ENCODE results near the gene SAFB.
"Not testable (repeated sequence)": the region's sequence is repeated elsewhere in the genome, so short reads cannot be mapped to it uniquely, and the experiment has no call there.

Gene SAFB

DNA sequence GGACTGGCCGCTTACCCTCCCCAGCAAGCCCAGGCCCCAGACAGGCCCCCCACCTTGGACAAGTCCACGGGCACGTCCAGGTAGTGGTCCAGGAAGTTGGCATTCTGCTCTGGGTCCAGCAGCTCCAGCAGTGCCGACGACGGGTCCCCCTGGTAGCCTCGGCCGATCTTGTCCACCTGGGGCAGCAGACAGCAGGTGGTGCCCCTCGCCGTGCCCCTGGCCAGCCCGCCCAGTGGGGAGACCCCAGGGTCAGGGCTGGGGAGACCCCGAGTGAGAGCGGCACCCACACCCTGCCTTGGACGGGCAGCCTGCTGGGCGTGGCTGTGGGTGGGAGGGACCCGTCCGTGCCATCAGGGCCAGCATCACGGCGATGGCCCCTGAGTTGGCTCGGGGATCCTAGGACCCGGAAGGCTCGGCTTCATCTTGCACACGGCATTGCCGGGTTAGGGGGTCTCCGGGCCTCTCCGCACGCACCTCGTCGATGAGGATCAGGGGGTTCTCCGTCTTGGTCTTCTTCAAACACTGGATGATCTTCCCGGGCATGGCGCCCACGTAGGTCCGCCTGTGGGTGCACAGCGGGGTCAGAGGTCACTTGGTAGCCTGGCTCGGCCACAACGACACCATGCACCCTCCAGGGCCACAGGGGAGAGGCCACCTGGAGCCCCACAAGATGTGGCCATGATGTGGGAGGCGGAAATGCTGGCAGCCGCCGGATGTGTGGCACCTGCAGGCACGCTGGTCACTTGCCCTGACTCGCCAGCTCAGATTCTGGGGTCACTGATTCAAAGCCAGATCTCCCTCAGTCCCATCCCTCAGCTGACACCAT is 73.5 kb downstream of the SAFB start:
- DNase-seq (ENCODE audit: low read depth in 2 of 3, low spot score in 1 of 3), result no peak

DNA sequence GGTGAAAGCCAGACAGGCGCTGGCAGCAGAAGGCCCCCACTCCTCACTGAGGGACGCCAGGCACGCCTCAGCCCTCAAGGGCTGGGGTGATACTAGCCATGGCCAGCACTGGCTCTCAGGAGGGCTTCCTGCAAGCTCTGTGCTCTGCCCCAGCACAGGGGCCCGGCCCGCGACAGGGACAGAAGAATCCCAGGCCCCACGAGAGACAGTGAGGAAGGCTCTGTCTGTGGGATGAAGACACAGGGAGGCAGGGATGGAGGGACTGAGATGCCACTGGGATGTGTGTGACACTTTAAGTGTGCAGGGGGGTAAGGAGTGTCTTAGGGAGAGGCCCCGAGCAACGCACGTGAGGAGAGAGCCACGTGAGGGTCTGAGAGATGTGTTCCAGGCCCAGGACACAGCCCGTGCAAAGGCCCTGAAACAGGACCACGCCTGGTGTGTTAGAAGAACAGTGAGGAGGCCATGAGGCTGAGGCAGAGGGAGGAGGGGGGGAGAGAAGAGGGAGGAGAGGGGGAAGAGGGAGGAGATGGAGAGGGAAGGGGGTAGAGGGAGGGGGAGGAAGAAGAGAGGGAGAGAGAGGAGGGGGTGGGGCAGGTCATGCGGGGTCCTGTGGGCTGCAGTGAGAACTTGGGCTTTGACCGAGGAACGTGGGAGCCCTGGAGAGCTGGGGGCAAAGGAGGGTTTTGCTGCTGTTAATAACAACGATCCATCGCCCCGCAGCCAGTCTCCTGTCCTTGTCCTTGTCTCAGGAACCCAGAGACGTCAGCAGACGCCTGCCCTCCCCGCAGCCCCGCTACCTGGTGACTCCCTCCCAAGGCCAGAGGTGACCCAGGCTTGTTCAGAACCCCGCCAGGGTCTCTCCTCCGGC is 74.4 kb downstream of the SAFB start:
- DNase-seq (ENCODE audit: low read depth in 2 of 3, low spot score in 1 of 3), result no peak

DNA sequence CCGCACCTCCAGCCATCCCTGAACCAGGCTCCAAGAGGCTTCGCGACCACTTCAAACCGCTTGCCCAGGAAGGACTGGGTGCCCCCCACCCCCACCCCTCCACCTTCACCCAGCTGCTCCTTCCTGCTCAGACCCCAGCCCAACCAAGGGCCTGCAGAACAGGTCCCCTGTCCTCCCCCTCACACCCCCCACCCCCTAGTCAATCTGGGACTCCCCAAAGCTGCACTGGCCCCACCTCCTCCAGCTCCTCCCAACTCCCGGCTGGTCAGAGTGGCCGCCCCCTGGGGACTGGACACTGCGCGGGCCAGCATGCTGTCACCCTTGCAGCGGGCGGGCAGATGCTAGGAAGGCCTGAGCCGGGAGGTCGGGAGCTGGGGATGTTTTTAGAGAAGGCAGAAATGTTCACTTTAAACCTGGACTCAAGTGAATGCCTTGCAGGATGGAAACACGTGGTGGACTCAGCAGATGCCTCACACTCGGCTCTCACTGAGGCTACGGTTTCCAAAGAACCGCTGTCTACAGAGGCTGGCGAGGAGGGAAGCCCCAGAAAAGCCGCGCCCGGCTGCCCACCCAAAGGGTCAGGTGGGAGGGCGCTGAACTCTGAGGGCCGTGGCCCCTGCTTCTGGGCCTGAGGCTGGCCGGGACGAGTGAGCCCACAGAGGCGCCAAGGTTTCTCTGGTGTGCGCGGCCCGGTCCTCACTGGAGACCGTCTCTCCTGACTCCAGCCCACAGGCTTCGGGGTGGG is 75.2 kb downstream of the SAFB start:
- DNase-seq (ENCODE audit: low read depth in 2 of 3, low spot score in 1 of 3), result no peak

DNA sequence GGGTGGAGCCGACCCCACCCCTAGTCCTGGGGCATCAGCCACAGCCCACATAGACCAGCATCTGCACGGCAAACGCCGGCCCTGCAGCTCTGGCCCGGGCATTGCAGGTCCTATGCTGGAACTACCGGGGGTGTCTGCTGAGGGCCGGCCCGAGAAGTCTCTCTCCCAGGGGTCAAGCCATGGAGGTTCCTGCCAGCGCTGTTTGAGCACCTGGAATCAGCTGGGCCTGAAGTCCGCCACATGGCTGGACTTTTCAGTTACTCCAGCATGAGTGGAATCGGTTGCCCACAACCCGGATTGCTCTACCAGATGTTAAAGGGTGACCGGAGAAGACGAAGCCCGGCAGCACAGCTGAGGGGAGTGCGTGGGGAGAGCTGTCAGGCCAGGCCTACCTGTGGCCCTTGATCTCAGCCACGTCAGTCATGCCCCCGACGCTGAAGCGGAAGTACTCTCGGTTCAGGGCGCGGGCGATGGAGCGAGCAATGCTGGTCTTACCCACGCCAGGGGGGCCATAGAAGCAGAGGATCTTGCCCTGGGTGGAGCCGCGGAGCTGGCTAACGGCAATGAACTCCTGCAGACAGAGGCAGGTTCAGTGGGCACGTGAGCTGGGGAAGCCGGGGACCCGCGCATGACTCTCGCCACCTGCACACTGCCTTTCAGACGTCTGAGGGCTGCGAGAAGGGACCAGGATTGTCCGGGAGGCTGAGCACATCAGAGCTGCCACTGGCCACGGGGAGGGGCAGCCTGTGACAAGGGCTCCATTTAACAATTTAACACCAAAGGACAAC is 75.9 kb downstream of the SAFB start:
- DNase-seq (ENCODE audit: low read depth in 2 of 3, low spot score in 1 of 3), result no peak

DNA sequence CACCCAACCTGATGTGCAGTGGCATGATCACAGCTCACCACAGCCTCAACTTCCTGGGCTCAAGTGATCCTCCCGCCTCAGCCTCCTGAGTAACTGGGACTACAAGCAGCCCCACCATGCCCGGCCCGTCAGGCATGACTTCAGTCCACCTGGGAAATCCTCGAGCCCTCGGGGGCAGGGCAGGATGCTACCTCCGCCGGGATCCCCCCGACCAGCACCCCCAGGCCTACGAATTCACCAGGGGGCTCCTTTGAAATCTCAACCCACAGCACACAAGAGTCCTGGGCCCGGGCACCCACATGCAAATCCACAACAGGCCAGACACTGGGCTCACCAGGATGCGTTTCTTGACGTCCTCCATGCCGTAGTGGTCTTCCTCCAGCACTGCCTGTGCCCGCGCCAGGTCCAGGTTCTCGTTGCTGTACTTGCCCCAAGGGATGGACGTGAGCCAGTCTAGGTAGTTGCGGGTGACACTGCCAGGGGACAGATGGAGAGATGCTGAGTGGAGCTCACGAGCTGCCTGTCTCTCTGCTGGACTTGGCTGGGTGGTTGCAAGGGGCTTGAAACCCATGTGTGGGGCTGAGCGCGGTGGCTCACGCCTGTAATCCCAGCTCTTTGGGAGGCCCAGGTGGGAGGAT is 77.7 kb downstream of the SAFB start:
- no peak for DNase-seq (ENCODE audit: low read depth in 2 of 3, low spot score in 1 of 3)

DNA sequence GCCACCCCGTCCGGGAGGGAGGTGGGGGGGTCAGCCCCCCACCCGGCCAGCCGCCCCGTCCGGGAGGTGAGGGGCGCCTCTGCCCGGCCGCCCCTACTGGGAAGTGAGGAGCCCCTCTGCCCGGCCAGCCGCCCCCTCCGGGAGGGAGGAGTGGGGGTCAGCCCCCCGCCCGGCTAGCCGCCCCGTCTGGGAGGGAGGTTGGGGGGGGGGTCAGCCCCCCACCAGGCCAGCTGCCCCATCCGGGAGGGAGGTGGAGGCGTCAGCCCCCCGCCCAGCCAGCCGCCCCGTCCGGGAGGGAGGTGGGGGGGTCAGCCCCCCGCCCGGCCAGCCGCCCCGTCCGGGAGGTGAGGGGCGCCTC is 79.1 kb downstream of the SAFB start:
- not testable (repeated sequence) for DNase-seq (ENCODE audit: low read depth in 2 of 3, low spot score in 1 of 3)

DNA sequence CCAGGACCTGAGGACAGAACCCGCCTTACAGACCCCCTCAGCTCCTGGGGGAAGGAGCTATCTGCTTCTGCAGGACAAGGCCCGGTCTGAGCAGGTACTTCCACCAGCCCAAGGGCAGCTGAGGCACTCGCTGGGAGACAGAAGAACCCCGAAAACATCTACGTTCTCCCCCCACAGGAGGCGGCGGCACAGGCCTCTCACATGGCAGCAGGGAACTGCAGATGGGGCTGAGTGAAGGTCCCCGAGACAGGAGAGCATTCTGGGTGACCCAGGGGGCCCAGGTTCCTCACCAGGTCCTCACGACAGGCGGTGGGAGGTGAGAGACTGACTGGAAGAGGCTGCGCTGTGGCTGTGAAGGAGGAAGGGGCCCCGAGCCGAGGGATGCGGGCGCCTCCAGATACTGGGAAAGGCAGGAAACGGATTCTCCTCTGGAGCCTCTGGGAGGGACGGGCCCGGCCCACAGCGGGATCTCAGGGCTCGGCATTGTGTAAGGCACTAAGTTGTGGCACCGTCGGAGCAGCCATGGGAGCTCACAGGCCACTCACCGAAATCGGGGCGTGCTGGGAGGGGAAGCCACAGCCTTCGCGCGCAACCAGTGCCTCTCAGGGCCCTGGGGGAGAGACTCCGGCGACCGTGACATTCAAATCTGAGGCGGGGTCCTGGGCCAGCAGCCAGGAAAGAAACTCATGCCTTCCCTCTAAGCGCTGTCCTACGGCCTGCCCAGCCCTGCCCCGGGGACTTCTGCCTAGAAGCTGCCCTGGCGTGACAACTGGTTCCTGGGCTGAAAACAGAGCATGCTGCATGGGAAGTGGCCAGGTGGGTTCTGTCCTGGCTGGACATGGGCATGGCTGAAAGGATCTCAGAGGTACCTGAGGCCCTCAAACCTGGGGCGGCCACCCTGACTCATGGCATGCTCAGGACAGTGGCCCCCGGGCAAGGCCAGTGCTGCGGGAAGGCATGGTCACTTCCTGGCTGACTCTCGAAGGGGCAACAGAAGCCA is 81.2 kb downstream of the SAFB start:
- no peak for DNase-seq (ENCODE audit: low read depth in 2 of 3, low spot score in 1 of 3)

DNA sequence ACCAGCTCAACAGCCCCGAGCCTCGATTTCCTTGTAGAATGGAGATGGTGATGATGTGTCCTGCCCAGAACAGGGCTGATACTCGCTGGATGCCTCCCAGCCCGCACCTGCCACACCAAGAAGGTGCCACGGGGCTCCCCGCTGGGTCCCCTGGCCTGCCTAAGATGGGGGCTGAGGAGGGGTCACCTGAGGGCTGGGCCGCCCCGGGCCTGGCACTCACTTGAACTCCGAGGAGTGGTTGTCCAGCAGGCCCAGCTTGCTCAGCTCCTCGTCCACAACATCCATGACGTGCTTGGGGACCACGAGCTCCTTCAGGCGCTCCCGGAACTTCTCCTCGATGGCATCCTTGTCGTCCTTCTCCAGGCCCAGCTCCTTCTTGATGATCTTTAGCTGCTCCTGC is 82.7 kb downstream of the SAFB start:
- DNase-seq (ENCODE audit: low read depth in 2 of 3, low spot score in 1 of 3), result no peak

DNA sequence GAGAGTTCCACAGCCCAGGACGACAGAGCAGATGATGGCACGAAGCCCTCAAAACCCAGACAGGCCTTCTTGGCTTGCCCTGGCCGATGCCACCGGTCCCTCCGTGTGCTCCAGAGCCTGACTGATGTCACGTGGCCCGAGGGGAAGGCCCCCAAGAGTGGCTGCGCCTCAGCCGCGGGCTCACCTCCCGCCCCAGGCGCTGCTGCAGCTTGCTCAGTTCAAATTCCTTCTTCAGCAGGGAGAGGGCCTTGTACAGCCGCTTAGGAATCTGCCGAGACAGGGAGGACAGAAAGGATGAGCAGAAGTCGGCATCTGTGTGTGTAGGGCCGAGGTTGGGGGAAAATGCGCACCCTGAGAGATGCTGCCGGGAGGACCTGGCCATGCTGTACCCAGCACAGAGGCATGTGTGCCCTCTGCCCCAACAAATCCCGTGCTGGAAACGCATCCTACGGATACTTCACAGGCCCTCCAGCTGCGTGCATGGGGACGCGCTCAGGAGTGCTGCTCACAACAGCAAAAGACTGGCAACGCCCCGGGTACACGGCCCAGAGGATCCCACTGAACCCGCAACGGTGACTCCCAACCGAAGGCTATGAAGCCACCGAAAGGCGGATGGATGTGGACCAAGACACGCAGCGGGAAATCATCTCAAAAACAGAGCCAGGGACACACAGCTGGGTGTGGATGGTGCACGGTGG is 84.1 kb downstream of the SAFB start:
- DNase-seq (ENCODE audit: low read depth in 2 of 3, low spot score in 1 of 3), result no peak

DNA sequence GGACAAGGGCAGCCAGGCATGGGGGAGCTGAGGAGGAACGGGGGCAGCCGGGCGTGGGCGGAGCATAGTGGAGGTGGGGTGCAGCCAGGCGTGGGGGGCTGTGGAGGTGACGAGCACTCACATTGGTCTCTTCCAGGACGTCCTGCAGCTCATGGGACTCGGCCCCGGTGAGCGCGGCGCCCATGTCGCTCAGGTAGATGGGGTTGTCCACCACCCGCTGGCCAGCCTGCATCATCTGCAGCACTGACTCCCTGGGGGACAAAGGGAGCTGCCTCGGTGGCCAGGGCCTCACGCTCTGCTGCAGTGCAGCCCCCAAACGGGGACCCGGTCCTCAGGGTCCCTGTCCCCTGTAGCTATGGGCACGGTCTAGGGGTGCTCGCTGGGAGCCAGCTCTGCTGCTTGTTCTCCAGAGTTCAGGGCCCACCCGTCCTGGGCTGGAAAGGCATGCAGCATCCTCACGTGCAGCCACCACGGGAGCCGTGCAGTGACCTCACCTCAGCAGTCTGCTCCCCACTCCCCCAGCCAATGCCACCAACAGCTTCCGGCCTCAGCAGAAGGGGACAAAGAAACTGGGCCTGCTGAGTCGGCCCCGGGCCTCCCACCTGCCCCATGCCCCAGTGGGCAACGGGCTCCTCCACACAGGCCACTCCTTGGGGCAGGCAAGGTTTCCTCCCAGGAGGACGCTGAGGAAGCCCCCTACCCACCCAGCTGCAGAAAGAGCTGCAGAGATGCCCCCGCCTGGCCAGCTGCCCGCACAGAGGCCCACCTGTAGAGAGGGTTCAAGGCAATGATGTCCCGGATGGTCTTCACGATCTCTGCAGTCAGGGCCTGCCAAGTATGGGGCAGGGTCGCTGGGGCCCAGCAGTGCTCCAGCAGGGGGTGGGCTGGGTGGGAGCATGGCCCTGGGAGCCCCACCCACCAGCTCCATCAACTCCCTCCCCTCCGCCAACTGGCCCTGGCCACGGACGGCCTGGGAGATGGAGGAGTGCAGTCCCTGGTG is 85.0 kb downstream of the SAFB start:
- no peak for DNase-seq (ENCODE audit: low read depth in 2 of 3, low spot score in 1 of 3)

DNA sequence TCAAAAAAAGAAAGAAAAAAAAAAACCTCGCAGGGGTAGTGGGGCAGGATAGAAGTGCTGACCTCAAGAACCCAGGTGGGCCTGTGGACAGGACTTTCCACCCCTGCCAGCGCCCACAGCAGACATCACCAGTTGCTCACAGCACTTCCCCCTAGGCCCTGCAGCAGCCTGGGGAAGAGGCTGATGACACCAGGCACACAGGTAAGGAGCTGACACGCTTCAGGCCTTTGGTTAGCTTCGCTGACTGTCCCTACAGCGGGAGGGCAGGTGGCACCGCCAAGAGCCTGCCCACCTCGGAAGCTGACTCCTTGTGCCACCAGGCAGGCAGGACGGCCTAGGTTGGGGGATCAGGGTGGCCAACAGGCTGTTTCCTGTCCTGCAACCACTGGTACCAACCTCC is 88.1 kb downstream of the SAFB start:
- DNase-seq (ENCODE audit: low read depth in 2 of 3, low spot score in 1 of 3), result no peak

DNA sequence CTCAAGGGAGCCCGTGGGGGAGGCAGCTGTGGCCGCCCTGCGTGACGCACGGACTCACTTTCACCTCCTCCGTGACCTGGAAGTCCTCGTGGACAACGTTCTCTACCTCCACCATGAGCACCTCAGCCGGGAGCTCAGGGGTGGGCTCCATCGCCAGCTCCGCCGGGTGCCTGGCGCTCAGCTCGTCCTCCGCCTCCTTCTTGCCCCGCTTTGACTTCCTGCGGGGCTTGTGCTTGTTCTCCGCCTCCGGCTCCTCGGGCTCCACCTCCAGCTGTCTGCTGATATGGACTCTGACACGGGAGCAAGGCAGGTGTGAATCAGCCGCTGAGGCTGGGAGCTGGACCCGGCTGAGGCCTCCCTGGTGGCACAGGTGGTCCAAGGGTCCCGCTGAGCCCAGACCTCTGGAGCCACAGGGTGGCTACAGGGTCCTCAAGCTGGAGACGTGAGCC is 88.9 kb downstream of the SAFB start:
- DNase-seq (ENCODE audit: low read depth in 2 of 3, low spot score in 1 of 3), result no peak

DNA sequence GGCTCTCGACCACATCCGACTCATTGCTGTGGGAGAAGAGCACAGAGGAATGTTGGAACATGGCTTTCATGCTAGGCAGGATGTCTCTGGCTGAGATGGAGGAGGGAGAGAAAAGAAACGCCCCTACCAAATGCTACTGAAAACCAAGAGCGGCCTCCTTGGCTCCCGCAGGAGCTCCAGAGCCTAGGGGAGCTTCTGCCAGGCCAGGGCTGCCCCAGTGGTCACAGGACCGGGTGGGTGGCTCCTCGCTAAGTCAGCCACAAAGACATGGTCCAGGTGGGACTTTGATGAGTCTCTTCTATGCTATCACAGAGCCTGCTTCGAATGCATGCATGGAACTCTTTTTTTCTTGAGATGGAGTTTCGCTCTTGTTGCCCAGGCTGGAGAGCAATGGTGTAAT is 90.3 kb downstream of the SAFB start:
- no peak for DNase-seq (ENCODE audit: low read depth in 2 of 3, low spot score in 1 of 3)

DNA sequence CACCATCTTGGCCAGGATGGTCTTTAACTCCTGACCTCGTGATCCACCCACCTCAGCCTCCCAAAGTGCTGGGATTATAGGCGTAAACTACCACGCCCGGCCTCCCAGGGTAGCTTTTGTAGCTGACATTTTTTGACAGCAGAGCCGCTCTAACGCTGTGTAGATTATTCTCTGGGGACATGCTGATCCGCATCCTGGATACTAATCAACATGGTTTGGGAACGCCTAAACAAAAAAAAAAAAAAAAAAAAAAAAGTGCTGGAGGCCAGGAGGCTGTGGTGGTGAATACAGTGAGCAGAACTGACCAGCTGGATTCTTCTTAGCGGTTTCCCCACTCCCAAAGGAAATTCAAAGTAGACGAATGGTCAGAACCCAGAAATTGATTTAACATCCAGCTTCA is 91.9 kb downstream of the SAFB start:
- DNase-seq (ENCODE audit: low read depth in 2 of 3, low spot score in 1 of 3), result no peak

DNA sequence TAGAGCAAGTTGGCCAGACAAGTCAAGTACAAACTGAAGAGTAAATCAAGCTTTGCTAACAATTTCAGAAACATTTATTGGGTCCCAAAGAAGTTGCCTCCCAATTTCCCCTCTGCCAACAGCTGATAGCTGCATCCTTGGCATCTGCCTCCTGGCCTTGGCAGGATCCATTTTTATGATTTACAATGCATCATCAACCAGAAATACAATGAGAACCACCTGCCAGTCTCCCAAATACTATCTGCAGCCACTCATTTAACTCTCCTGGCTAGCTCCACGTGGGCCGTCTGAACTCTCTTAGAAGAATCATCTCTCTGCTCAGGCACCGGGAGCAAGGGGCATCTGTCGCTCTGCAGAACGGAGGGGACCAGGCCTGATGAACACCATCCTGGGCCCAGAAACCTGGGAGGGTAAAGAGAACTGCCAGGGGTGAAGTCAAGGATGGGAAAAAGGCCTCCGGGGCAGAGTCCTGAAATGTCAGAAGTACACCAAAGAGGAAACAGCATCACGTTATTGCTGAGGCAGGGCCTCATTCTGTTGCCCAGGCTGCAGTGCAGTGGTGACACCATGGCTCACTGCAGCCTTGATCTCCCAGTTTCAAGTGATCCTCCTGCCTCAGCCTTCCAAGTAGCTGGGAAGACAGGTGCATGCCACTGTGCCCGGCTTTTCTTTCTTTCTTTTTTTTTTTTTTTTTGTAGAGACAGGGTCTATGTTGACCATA is 94.5 kb downstream of the SAFB start:
- DNase-seq (ENCODE audit: low read depth in 2 of 3, low spot score in 1 of 3), result no peak

Measured in stimulated activated CD4-positive, alpha-beta T cell treated with anti-CD3 and anti-CD28 coated beads, Interleukin-12 subunit alpha, Interleukin-12 subunit beta, amount 100 ng/mL, for 48 hours (primary cell).